Gastrocnemius medialis (tissue), 4 donors: ENCODE data around the gene FPR1. TPM values are rescaled to one million over a fixed set of nuclear protein-coding genes. Genes with fewer than 3 reads are reported as not detected.

Source experiments
- ATAC-seq, 2 donors: fragments of 150-250 bp; one replicate each; pipeline ENCODE4 v1.9.1; 2016
- DNase-seq, 2 donors: peaks; one replicate each; pipeline ENCODE4 v3.0.0-alpha.2; 2019
- H3K27ac ChIP-seq, 4 donors: fragments of 200-600 bp; sonication (generic); 1 replicate in 1 of 4; 2 replicates in 3 of 4; pipeline ENCODE4 v1.5.1; 2016 to 2018; ENCODE audit warnings: mild to moderate bottlenecking in 2 of 4, moderate library complexity in 1 of 4
- H3K27me3 ChIP-seq, 3 donors: fragments of 200-600 bp; sonication (generic) in 2 of 3; 1 replicate in 1 of 3; 2 replicates in 2 of 3; pipeline versions ENCODE4 v1.5.1 to v1.6.0; 2016 to 2019; ENCODE audit warnings: mild to moderate bottlenecking in 1 of 3, moderate library complexity in 1 of 3
- H3K36me3 ChIP-seq, 2 donors: fragments of 200-600 bp; sonication (generic) in 1 of 2; one replicate each; pipeline ENCODE4 v1.5.1; 2017 to 2018
- H3K4me1 ChIP-seq, 2 donors: fragments of 200-600 bp; sonication (generic) in 1 of 2; one replicate each; pipeline ENCODE4 v1.5.1; 2016 to 2017; ENCODE audit warnings: mild to moderate bottlenecking in 2 of 2
- H3K4me3 ChIP-seq, 4 donors: fragments of 200-600 bp; sonication (generic) in 3 of 4; 1 replicate in 1 of 4; 2 replicates in 3 of 4; pipeline ENCODE4 v1.5.1; 2016 to 2019; ENCODE audit warnings: mild to moderate bottlenecking in 2 of 4
- H3K9me3 ChIP-seq, 3 donors: fragments of 200-600 bp; sonication (generic) in 2 of 3; 1 replicate in 1 of 3; 2 replicates in 2 of 3; pipeline ENCODE4 v1.5.1; 2016 to 2019
- CTCF ChIP-seq, 5 experiments: fragments of 450-650 bp in 3 of 5; fragments of 200-600 bp in 2 of 5; sonication (generic) in 2 of 5; IDR thresholded peaks in 4 of 5; conservative IDR thresholded peaks in 1 of 5; 1 replicate in 4 of 5; 2 replicates in 1 of 5; pipeline ENCODE4 v1.5.1; 2016 to 2019; ENCODE audit warnings: antibody characterized with exemption in 5 of 5, mild to moderate bottlenecking in 3 of 5, moderate library complexity in 3 of 5
- POLR2A ChIP-seq, 2 donors: fragments of 450-650 bp; IDR thresholded peaks; one replicate each; pipeline ENCODE4 v1.6.1; 2017; ENCODE audit warnings: antibody characterized with exemption in 2 of 2, mild to moderate bottlenecking in 2 of 2, moderate library complexity in 2 of 2
- in situ Hi-C, 4 donors: fragments of 200-750 bp; cut with MboI; loops; one replicate each; pipeline versions ENCODE4 v1.15.0 to v1.8.0; 2017; ENCODE audit warnings: low sequenced_read_pairs in 4 of 4
- intact Hi-C: fragments of 100-400 bp; cut with DNase I; formaldehyde crosslinking; loops from one replicate; pipeline ENCODE4 v1.15.1; 2023; ENCODE audit warnings: low total_unique reads
- total RNA-seq, 4 donors: library from RNA; depleted of rRNA; stranded (reverse); fragments of >200 nt; gene quantifications; one replicate each; pipeline versions ENCODE4 v1.1.0 to v1.2.3, GENCODE V29; 2016

The FPR1 gene
- total RNA-seq, 4 donors from 2014 or later, result 3.0 to 6.1 (median 6.0) TPM; not detected in 1

GRCh38 chr19:51784922-51785690 is 33.4 kb upstream of the FPR1 start:
- in situ Hi-C loops, result no loop called here
- H3K4me1 ChIP-seq, result no peaks in the 10 kb centered on the region
- ATAC-seq, result peak in 1 of 2 donors; percentile 52

GRCh38 chr19:51784109-51784785 is 32.6 kb upstream of the FPR1 start:
- DNase-seq (no peak), ATAC-seq (no peak)
- intact Hi-C loops, result no loop called here
- Histone ChIP-seq H3K4me1 (no peaks in the 10 kb centered on the region), H3K4me3 (no peak overlapping the region), H3K36me3 (no peaks in the 10 kb centered on the region), H3K27me3 (no peaks in the 10 kb centered on the region), H3K9me3 (no peaks in the 10 kb centered on the region), H3K27ac (no peak overlapping the region)
- TF ChIP-seq POLR2A (IDR thresholded peaks at IDR 0.05) (no peak), CTCF (IDR thresholded peaks at IDR 0.05 in 4 of 5, conservative IDR thresholded peaks at IDR 0.05 in 1 of 5) (no peak)
- in situ Hi-C loops, result no loop called here

More at GRCh38 chr19:51784922-51785690, 33.4 kb upstream of the FPR1 start:
- Histone ChIP-seq H3K9me3 (no peaks in the 10 kb centered on the region), H3K4me3 (no peak overlapping the region), H3K36me3 (no peaks in the 10 kb centered on the region), H3K27ac (no peak overlapping the region), H3K27me3 (no peaks in the 10 kb centered on the region)
- intact Hi-C loops, result no loop called here
- TF ChIP-seq POLR2A (IDR thresholded peaks at IDR 0.05), result no peak
- no peak for TF ChIP-seq CTCF (IDR thresholded peaks at IDR 0.05 in 4 of 5, conservative IDR thresholded peaks at IDR 0.05 in 1 of 5)
- DNase-seq, result peak; percentile 45 to 60

GRCh38 chr19:51783372-51783771 is 31.7 kb upstream of the FPR1 start:
- H3K4me3 ChIP-seq, result no peak overlapping the region
- no peaks in the 10 kb centered on the region for H3K36me3 ChIP-seq
- TF ChIP-seq CTCF (IDR thresholded peaks at IDR 0.05 in 4 of 5, conservative IDR thresholded peaks at IDR 0.05 in 1 of 5), result no peak
- TF ChIP-seq POLR2A (IDR thresholded peaks at IDR 0.05), result no peak
- no peak for DNase-seq
- no peaks in the 10 kb centered on the region for H3K4me1 ChIP-seq
- H3K9me3 ChIP-seq, result no peaks in the 10 kb centered on the region
- H3K27me3 ChIP-seq, result no peaks in the 10 kb centered on the region
- H3K27ac ChIP-seq, result no peak overlapping the region
- intact Hi-C loops (no loop called here), in situ Hi-C loops (no loop called here)
- ATAC-seq, result no peak

- no peak overlapping the region for H3K4me3 ChIP-seq
- no peak overlapping the region for H3K27ac ChIP-seq
- ATAC-seq, result no peak
- no peaks in the 10 kb centered on the region for H3K9me3 ChIP-seq
- no peaks in the 10 kb centered on the region for H3K4me1 ChIP-seq
- TF ChIP-seq POLR2A (IDR thresholded peaks at IDR 0.05), result no peak
- no peak for TF ChIP-seq CTCF (IDR thresholded peaks at IDR 0.05 in 4 of 5, conservative IDR thresholded peaks at IDR 0.05 in 1 of 5)
- intact Hi-C loops (no loop called here), in situ Hi-C loops (no loop called here)
- DNase-seq, result no peak
- no peaks in the 10 kb centered on the region for H3K27me3 ChIP-seq
- no peaks in the 10 kb centered on the region for H3K36me3 ChIP-seq
These were observed 30.3 kb upstream of the FPR1 start for GRCh38 chr19:51781999-51782398.
